CD4-positive, alpha-beta T cell (primary cell): ENCODE measurements around the gene RAB17. TPM values are rescaled to one million over a fixed set of nuclear protein-coding genes. Genes with fewer than 3 reads are reported as not detected.
A peak's percentile ranks its signal among the peaks of the same experiment; 100 is the strongest.

Experiments used
- ATAC-seq: fragments of 200-7000 bp; cut with Tn5 transposase; one replicate; pipeline ENCODE4 v1.10.0; 2022; ENCODE audit warnings: mild to moderate bottlenecking; ENCODE audit not compliant: poor library complexity
- CTCF ChIA-PET: fragments of 350-600 bp; sonication (Branson Sonifier 250); formaldehyde crosslinking; loops from one replicate; lab custom pipeline; 2021; ENCODE audit warnings: antibody characterized with exemption, inconsistent platforms; lab: Charles Lee
- POLR2A ChIA-PET: fragments of 350-600 bp; sonication (Branson Sonifier 250); formaldehyde crosslinking; loops from one replicate; lab custom pipeline; 2021; ENCODE audit warnings: antibody characterized with exemption, inconsistent platforms; lab: Charles Lee
- DNase-seq, 14 experiments: peaks; one replicate each; pipeline ENCODE4 v3.0.0-alpha.2; 2013 to 2020; ENCODE audit warnings: mixed read lengths in 2 of 14
- H3K27ac ChIP-seq, 2 donors: one replicate each; pipeline versions ENCODE4 v1.5.1 to v1.7.0; 2013; ENCODE audit warnings: low read length in 2 of 2, low read depth in 1 of 2, mild to moderate bottlenecking in 1 of 2
- H3K27me3 ChIP-seq, 2 experiments: 1 replicate in 1 of 2; 2 replicates in 1 of 2; pipeline versions ENCODE4 v1.6.1 to v1.7.0; 2013; ENCODE audit warnings: low read length in 2 of 2, control low read depth in 1 of 2, mild to moderate bottlenecking in 1 of 2, moderate library complexity in 1 of 2; ENCODE audit not compliant: insufficient read depth in 2 of 2, control insufficient read depth in 1 of 2
- H3K36me3 ChIP-seq: one replicate; pipeline ENCODE4 v1.6.1; 2013; ENCODE audit warnings: low read length, control low read depth; ENCODE audit not compliant: insufficient read depth
- H3K4me1 ChIP-seq: one replicate; pipeline ENCODE4 v1.6.1; 2013; ENCODE audit warnings: low read length, control low read depth; ENCODE audit not compliant: insufficient read depth
- H3K4me3 ChIP-seq: one replicate; pipeline ENCODE4 v1.5.1; 2013; ENCODE audit warnings: mild to moderate bottlenecking, low read length, moderate library complexity
- H3K9me3 ChIP-seq, 2 experiments: 1 replicate in 1 of 2; 2 replicates in 1 of 2; pipeline versions ENCODE4 v1.6.1 to v1.7.0; 2013; ENCODE audit warnings: low read length in 2 of 2, mild to moderate bottlenecking in 2 of 2, control low read depth in 1 of 2, moderate library complexity in 1 of 2; ENCODE audit not compliant: control insufficient read depth in 1 of 2, insufficient read depth in 1 of 2
- H3K27ac Mint-ChIP-seq: one replicate; pipeline ENCODE4 v1.8.0; 2020; ENCODE audit warnings: mixed read lengths
- H3K27me3 Mint-ChIP-seq: one replicate; pipeline ENCODE4 v1.8.0; 2021; ENCODE audit warnings: mixed read lengths
- H3K36me3 Mint-ChIP-seq: one replicate; pipeline ENCODE4 v1.8.0; 2021; ENCODE audit warnings: low read depth, mixed read lengths
- H3K4me1 Mint-ChIP-seq: one replicate; pipeline ENCODE4 v1.8.0; 2021; ENCODE audit warnings: low read depth, mixed read lengths
- H3K4me3 Mint-ChIP-seq: one replicate; pipeline ENCODE4 v1.8.0; 2020; ENCODE audit warnings: mild to moderate bottlenecking, mixed read lengths
- H3K9me3 Mint-ChIP-seq: one replicate; pipeline ENCODE4 v1.8.0; 2020; ENCODE audit warnings: mixed read lengths
- CTCF ChIP-seq: fragments of 200-600 bp; IDR thresholded peaks from one replicate; pipeline ENCODE4 v1.8.0; 2022; ENCODE audit warnings: antibody characterized with exemption, mild to moderate bottlenecking
- intact Hi-C, 2 experiments: fragments of 100-400 bp; cut with DNase I in 1 of 2; cut with micrococcal nuclease in 1 of 2; formaldehyde crosslinking; loops; one replicate each; pipeline versions ENCODE4 v1.15.1 to v1.9.0; 2023 to 2025; cut with DNase I, micrococcal nuclease
- total RNA-seq, 174 experiments: library from RNA in 2 of 174; stranded (reverse) in 2 of 174; gene quantifications; one replicate each; pipeline ENCODE4 v1.2.3 and lab custom pipeline; 2021 to 2026

RAB17 gene
- total RNA-seq, 2 experiments from 2014 or later, result not detected

GRCh38 chr2:237591141-237591881 is 777 bp upstream of the RAB17 start:
- no peak overlapping the region for H3K27ac ChIP-seq
- Mint-ChIP-seq H3K27me3 (no peaks in the 10 kb centered on the region), H3K9me3 (no peaks in the 10 kb centered on the region), H3K36me3 (no peaks in the 10 kb centered on the region), H3K4me1 (peaks cover 12% of the 10 kb centered on the region), H3K4me3 (no peak overlapping the region), H3K27ac (no peak overlapping the region)
- H3K4me3 ChIP-seq, result no peak overlapping the region
- ChIA-PET POLR2A (interaction anchor here (1.5 kb wide), 1 partner anchor 12 kb away, joined by 3 read pairs; no protein-coding TSS in a partner anchor), CTCF (interaction anchor here (0.5 kb wide), 1 partner anchor 26 kb away, joined by 3 read pairs; no protein-coding TSS in a partner anchor)
- ATAC-seq, result peak; percentile 55
- DNase-seq, result peak in 2 of 14 experiments; percentile 20 to 26
- H3K27me3 ChIP-seq, result no peaks in the 10 kb centered on the region
- no peaks in the 10 kb centered on the region for H3K36me3 ChIP-seq
- intact Hi-C loops, result no loop called here
- no peak for TF ChIP-seq CTCF
- peaks cover 12% of the 10 kb centered on the region for H3K4me1 ChIP-seq
- no peaks in the 10 kb centered on the region for H3K9me3 ChIP-seq

- no peak overlapping the region for H3K27ac ChIP-seq
- H3K4me1 ChIP-seq, result peaks cover 12% of the 10 kb centered on the region
- H3K4me3 Mint-ChIP-seq, result no peak overlapping the region
- H3K9me3 ChIP-seq, result no peaks in the 10 kb centered on the region
- no peaks in the 10 kb centered on the region for H3K36me3 Mint-ChIP-seq
- no peaks in the 10 kb centered on the region for H3K27me3 ChIP-seq
- intact Hi-C loops, result no loop called here
- TF ChIP-seq CTCF, result no peak
- peaks cover 12% of the 10 kb centered on the region for H3K4me1 Mint-ChIP-seq
- DNase-seq (no peak), ATAC-seq (no peak)
- H3K36me3 ChIP-seq, result no peaks in the 10 kb centered on the region
- ChIA-PET CTCF (no interaction called here), POLR2A (no interaction called here)
- no peak overlapping the region for H3K4me3 ChIP-seq
- H3K27me3 Mint-ChIP-seq, result no peaks in the 10 kb centered on the region
- no peaks in the 10 kb centered on the region for H3K9me3 Mint-ChIP-seq
- no peak overlapping the region for H3K27ac Mint-ChIP-seq
Observed at GRCh38 chr2:237588044-237588696, 2.4 kb downstream of the RAB17 start.

DNA sequence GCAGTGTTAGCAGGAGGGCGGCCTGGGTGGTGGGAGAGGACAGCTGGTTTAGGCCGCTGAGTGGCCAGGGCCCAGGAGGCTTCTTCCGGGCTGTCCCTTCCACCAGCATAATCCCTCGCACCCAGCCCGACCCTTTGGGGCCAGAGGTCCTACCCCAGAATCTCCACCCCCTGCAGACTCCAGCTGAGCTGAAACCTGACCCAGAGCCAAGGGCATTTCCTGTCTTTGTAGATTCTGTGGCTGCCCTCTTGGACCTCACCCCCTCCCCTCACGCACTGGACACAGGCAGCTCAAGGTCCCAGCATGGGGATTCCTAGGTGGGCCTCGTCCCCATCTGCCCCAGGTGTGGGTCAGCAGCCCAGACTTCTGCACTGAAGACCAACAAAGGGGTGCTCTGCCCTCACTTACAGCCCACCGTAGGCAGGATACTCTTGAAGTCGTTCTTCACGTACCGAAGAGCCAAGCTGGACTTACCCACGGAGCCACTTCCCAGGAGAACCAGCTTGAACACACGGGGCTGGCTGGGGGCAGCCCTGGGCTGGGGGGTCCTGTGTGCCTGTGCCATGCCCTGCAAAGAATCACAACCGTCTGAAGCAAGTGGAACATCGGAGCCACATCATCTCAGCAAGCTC is 4.8 kb downstream of the RAB17 start:
- H3K27ac Mint-ChIP-seq, result no peak overlapping the region
- ChIA-PET CTCF (no interaction called here), POLR2A (no interaction called here)
- H3K4me3 Mint-ChIP-seq, result no peak overlapping the region
- peaks cover 9% of the 10 kb centered on the region for H3K4me1 Mint-ChIP-seq
- no peak for DNase-seq
- no peaks in the 10 kb centered on the region for H3K27me3 Mint-ChIP-seq
- Histone ChIP-seq H3K27me3 (no peaks in the 10 kb centered on the region), H3K27ac (no peak overlapping the region), H3K9me3 (no peaks in the 10 kb centered on the region), H3K4me3 (no peak overlapping the region), H3K4me1 (peaks cover 7% of the 10 kb centered on the region), H3K36me3 (no peaks in the 10 kb centered on the region)
- no peak for TF ChIP-seq CTCF
- H3K9me3 Mint-ChIP-seq, result no peaks in the 10 kb centered on the region
- no peak for ATAC-seq
- no peaks in the 10 kb centered on the region for H3K36me3 Mint-ChIP-seq
- intact Hi-C loops, result no loop called here
